ENCODE results near the gene RAET1L.
"Not testable (repeated sequence)": the region's sequence is repeated elsewhere in the genome, so short reads cannot be mapped to it uniquely, and the experiment has no call there.

Gene RAET1L

DNA sequence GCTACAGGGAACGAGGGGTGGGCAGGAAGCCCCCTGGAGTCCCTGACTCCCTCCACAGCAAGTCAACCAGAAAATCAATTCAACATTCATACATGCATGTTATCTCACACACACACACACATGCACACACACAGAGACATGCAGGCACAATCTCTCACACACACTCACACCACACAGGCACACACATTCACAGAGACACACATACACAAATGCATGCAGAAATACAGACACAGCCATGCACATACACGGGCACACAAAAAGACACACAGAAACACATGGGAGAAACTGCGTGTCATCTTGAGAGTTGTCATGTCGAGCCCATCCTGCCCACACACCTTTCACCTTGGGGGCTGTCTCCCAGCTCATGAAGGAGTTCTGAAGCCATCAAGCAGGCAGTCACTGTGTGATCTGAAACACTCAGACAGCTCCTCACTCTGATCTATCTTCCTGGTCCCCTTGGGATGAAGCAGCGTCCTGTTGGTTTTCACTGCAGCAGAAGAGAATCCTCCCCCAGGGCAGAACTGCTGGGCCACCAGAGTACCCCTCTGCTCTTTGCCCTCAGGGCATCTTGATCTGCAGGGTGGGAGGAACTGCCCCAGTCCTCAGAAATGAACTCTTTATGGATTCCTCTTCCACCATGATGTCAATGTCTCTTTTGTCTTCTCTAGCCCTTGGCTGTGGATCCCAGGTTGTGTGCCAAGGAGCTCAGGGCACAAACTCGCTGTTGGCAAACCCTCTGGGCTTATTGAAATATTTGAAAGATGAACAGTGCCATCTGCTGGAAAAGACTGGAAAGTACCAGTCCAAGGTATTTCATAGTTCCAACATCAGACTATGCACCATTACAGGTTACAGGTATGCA is 8.8 kb downstream of the RAET1L start:
- peak; percentile 75 for DNase-seq (ENCODE audit: low spot score)

DNA sequence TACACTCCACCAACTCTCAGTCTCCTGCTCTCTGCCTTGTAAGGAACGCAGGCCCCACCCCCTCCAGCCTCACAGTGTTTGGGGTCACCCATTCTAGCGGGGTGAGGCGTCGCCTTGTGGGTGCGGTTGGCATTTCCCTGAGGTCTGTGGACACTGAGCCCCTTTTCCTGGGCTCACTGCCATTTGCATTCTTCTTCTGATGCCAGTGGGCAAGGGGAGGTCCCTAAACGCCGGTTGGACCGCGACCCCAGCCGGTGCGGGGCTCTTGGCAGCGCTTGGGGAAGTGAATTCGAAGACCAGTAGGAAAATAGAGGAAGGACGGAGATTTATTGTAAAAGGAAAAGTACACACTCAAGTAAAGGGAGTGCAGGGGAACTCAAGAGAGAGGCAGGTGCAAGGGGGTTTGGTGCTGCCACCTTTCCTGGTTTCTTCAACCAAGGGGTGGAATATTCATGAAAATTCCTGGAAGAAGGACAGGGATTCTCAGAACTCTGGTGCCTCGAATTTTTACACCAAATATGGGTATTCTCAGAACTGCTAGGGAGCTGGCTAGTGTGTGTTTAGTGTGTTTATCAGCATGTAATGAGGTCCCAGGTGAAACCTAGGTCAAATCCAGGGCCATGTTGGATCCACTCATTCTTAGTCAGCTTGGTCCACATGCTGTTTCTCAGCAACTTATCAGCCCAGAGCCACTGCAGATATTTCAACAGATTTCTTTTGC is 9.9 kb downstream of the RAET1L start:
- not testable (repeated sequence) for DNase-seq (ENCODE audit: low spot score)

DNA sequence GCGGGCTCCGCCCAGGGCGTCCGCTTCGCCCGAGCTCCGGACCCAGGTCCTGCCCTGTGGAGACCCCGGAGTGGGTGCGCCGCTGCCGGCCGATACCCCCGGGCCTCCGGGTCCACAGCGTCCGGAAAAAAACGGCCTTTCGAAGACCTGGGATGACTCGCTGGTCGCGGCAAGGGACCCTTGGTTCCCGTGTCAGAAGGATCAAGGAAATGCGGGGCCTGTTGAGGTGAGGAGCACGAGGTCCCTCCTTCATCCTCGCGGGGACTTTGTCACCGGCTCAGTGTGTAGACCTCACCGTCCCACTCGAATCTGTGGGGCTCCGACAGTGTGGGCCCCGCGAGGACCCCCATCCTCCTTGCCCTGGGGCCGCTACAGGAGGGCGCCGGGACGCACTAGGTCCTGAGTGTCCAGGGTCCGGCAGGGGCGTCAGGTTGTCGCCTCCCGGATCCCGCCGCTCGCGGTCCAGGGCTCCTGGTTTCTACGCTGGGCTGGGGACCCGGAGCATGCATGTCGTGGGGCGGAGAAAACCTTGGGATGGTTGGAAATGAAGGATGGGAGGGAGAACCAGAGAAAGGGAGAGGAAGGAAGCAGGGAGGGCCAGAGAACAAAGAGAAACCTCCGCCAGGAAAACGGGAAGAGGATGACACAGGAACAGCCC is 10.6 kb downstream of the RAET1L start:
- not testable (repeated sequence) for DNase-seq (ENCODE audit: low spot score)

GRCh38 chr6:150013785-150014622 is 11.3 kb downstream of the RAET1L start:
- not testable (repeated sequence) for DNase-seq (ENCODE audit: low spot score)

DNA sequence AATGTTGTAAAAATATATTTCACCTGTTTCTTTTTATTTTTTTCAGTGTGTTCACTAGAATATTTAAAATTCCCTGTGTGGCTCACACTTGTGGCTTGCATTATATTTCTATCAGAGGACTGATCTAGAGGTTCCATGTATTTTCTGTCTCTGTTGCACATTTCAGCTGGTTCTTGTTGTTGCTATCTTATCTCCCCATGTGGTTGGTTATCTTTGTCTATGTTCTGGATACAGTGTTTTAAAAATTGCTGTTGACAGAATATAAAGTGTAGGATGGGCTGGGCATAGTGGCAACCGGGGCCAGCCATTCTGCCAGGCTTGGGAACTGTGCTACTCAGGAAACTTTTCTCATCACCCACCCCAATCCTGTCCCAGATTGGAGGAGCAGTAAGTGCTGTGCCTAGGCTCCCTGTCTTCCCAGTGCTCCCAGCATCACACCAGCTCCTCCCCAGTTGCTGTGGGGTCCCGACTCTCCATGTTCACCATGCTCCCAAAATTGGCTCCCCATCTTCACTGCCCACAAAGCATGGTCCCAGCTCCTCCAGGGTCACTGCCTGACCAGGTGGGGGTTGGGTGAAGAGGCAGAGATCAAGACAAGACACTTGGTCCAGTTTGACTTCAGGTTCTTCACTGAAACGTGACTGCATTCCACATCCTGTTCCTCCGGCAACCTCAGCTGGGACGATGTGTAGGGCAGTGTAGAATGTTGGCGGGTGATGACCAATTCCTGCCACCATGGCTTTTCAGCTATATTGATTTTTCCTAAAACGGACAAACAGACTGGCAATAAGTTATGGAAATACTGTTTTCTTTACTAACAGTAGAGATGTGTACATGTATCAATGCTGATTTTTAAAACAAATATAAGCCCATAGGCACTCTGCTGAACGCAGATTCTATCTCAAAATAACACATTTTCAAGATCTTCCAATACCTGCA is 12.2 kb downstream of the RAET1L start:
- DNase-seq (ENCODE audit: low spot score): not testable (repeated sequence)

- no peak for DNase-seq (ENCODE audit: low spot score)
Observed at GRCh38 chr6:150008588-150008987, 16.7 kb downstream of the RAET1L start.

- no peak for DNase-seq (ENCODE audit: low spot score)
Observed at GRCh38 chr6:150006961-150007464, 18.3 kb downstream of the RAET1L start.

- no peak for DNase-seq (ENCODE audit: low spot score)
Observed at GRCh38 chr6:150005761-150006651, 19.3 kb downstream of the RAET1L start.

- DNase-seq (ENCODE audit: low spot score): peak; percentile 83
Observed at GRCh38 chr6:150004783-150005717, 20.3 kb downstream of the RAET1L start.

- DNase-seq (ENCODE audit: low spot score): no peak
Observed at GRCh38 chr6:150004101-150004782, 21.1 kb downstream of the RAET1L start.

DNA sequence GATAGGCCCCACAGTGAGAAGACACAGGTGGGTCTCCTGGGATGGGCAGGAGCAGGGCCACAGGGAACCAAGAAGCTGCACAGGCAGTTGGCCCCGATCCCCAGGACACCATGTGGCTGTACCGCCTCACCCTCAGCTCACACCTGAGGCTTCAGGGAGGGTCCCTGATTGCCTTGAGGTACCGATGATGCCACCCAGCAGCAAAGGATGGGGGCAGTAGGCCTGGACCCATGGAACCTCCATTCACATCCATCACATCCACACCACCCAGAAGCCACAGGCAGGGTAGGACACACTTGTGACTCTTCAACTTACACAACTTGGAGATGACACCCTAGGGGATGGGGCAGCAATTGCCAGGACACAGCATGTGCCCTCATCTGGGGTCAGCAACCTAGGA is 21.7 kb downstream of the RAET1L start:
- DNase-seq (ENCODE audit: low spot score): not testable (repeated sequence)

DNA sequence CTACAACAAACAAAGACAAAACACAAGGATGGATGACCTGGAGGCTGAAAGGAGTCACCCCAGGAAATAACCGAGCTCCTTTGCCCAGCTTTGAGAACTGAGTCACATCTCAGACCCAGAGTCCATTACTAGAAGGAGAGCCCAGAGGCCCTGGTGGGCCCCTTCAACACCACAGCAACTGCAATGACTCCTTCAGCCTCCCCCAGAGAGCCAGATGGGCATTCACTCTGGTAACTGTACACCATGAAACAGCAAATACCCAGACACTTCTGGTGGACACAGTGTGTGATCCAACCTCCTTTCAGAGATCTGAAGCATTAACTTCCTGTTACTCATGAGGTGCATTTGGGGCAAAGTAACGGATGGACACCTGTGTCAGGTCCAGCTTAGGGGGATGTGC is 22.6 kb downstream of the RAET1L start:
- DNase-seq (ENCODE audit: low spot score): no peak

DNA sequence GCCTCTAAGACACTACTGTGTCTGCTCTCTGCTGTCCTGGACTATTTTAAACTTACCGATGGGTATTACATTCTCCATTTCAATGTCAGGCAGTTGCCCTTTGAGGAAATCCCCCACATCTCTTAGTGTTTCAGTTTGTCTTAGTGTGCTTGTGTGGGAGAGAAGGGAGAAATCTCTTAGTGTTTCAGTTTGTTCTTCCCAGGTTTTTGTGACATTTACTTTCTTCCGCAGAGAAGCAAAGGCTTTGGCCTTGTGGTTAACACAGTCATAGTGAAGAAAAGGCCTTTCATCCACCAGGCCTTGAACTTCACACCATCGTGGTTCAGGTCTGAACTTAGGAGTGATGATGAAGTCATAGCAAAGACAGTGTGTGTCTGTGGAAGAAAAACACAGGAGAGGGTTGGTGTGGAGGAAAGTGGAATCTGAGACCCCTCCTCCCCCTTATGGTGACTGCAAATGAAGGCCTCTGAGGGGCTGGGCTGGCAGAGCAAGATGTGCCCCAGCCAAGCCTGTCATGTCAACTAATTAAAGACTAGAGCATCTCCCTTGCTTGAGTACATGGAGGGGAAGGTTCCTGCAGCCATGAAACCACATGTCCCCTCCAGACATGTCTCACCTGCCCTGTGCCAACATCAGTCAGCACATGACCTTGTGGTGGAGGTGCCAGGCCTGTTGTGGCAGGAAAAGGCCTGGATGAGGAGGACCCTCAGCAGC is 23.9 kb downstream of the RAET1L start:
- no peak for DNase-seq (ENCODE audit: low spot score)

DNA sequence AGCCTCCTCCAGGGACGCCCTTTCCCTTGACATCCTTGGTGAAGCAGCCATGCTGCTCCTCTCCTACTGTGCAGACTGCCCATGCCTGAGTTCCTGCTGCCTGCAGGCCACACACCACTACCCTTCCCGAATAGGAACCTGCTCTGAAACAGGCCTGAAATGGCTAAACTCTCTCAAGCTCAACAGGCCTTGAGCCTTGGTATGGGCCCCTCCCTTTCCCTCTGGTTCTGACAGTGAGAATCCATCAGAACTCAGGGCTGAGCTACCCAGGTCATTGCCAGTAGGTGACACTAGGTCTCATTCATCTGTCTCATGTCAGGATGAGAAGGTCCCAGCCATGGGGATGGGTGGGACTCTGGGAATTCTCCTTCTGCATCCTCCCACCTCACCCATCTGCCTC is 25.7 kb downstream of the RAET1L start:
- DNase-seq (ENCODE audit: low spot score): no peak

DNA sequence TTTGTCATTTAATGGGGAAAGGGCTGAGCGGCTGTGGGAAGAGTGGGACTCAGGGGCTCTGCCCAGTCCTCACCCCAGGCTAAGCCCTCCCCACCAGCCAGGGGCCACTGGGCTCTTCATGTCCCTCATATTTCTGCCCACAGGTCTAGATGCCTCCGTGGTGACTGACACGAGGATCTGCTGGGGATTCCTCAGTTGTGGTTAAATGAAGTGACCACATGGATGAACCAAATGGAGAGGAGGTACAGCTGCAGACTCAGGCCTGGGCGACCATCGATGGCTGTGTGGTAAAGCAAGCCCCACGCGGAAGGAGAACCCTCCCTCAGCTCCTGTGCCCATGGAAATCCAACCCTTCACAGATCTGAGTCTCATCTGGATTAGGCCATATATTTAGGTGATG is 29.4 kb downstream of the RAET1L start:
- DNase-seq (ENCODE audit: low spot score): no peak

DNA sequence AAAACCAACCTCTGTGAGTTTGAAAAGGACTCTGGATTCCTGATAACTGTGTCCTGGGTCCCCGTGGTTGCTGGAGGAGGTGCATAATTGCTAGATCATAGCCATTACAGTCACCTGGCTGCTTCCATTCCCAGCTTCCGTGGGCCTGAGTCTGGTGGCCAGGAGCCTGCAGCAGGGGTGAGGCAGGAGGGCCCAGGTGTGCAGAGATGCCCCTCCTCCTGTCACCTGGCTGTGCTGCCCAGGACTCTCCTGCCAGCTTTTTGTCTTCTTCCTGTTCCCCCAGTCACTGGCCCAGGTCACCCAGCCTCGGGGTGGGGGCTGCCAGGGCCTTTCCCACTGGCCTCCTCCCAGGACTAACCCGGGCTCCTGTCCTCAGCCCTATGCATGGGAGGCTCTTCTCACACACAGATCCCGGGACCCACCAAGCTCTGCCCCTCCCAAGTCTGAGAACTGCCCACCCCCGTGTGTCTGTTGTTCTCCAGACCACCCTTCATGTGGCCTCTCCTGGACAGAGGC is 30.0 kb downstream of the RAET1L start:
- DNase-seq (ENCODE audit: low spot score): no peak

GRCh38 chr6:149991838-149992237 is 33.5 kb downstream of the RAET1L start:
- DNase-seq (ENCODE audit: low spot score): no peak

Measured in kidney capillary endothelial cell (primary cell).